ENCODE results near the gene KDM2B. TPM values are rescaled to one million over a fixed set of nuclear protein-coding genes. Genes with fewer than 3 reads are reported as not detected.
"Not testable (repeated sequence)": the region's sequence is repeated elsewhere in the genome, so short reads cannot be mapped to it uniquely, and the experiment has no call there.

KDM2B gene
- total RNA-seq, 1 donor from 2014 or later = 14.1 TPM

DNA sequence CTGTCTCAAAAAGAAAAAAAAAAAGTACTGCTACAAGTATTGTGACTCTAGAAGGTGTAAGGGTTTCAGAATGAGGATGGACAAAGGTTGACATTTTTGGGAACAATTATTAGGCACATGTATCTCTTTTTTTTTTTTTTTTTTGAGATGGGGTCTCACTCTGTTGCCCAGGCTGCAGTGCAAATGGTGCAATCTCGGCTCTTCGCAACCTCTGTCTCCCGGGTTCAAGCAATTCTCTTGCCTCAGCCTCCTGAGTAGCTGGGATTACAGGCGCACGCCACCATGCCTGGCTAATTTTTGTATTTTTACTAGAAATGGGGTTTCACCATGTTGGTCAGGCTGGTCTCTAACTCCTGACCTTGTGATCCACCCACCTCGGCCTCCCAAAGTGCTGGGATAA lies 195.9 kb downstream of the KDM2B start:
- DNase-seq; ATAC-seq; intact Hi-C loops (cut with micrococcal nuclease): not testable (repeated sequence)

DNA sequence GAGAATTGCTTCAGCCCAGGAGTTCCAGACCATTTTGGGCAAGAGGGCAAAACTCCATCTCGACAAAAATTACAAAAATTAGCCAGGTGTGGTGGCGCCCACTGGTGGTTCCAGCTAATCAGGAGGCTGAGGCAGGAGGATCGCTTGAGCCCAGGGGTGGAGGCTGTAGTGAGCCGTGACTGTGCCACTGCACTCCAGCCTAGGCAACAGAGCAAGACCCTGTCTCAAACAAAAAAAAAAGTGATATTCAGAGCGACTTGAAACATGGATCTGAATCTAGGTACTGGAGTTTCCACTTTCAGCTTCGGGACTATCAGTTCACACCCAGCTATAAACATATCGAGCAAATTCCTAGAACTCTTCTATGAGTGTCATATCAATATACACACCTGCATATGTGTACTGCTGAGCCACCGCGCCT lies 197.2 kb downstream of the KDM2B start:
- no peak for DNase-seq
- intact Hi-C loops (cut with micrococcal nuclease) = no loop called here
- ATAC-seq = no peak

- DNase-seq = no peak
- no peak for ATAC-seq
- intact Hi-C loops (cut with micrococcal nuclease) = no loop called here
Observed at GRCh38 chr12:121379945-121380344, 200.9 kb downstream of the KDM2B start.

Small RNA genes within 50 kb of the gene (microRNA-seq; reads per million reads assigned to microRNA genes)
- not detected for gene MIR7107 (ENCODE audit: borderline number of aligned reads)

Other genes starting within 250 kb of the KDM2B start
- 59.2 TPM for gene ANAPC5, start 228.6 kb downstream of the KDM2B start, total RNA-seq
- gene RNF34, start 180.9 kb downstream of the KDM2B start, total RNA-seq = 19.9 TPM
- 10.1 TPM for gene ORAI1, start 45.5 kb upstream of the KDM2B start, total RNA-seq
- not detected for gene MORN3, start 88.6 kb upstream of the KDM2B start, total RNA-seq
- 9.9 TPM for gene TMEM120B, start 131.7 kb upstream of the KDM2B start, total RNA-seq
- gene RHOF, start 212.7 kb upstream of the KDM2B start, total RNA-seq = 48.3 TPM
- 9.0 TPM for gene SETD1B, start 223.0 kb upstream of the KDM2B start, total RNA-seq

Measured in left ventricle myocardium superior (tissue), 1 donor.